SK-N-SH (cell line): ENCODE measurements around the gene GATAD2B. TPM values are rescaled to one million over a fixed set of nuclear protein-coding genes. Genes with fewer than 3 reads are reported as not detected.

Experiments
- CTCF ChIA-PET: fragments of 300-600, 350-600 bp; formaldehyde crosslinking; extraction: SDS; loops from one replicate; lab custom pipeline; 2021; lab: Yijun Ruan, JAX
- POLR2A ChIA-PET: fragments of 350-600 bp; sonication (Branson Sonifier 250); formaldehyde crosslinking; extraction: SDS; loops from one replicate; lab custom pipeline; 2020; ENCODE audit warnings: antibody characterized with exemption, inconsistent platforms; lab: Yijun Ruan, JAX
- DNase-seq: peaks from one replicate; pipeline ENCODE4 v3.0.0; 2012
- H2AFZ ChIP-seq: fragments of 200-600 bp; sonication (generic); 2 replicates; pipeline ENCODE4 v1.8.1; 2016; ENCODE audit warnings: antibody characterized with exemption, mild to moderate bottlenecking, low read depth
- H3F3A ChIP-seq: fragments of 200-600 bp; sonication (generic); replicated peaks from 2 replicates; pipeline ENCODE3; 2016; ENCODE audit warnings: antibody characterized with exemption, mild to moderate bottlenecking; ENCODE audit not compliant: insufficient read depth
- H3K27ac ChIP-seq, 2 experiments: fragments of 200-500 bp in 1 of 2; fragments of 200-600 bp in 1 of 2; sonication (Bioruptor generic) in 1 of 2; sonication (generic), shearing (Covaris generic) in 1 of 2; 2 replicates each; pipeline versions ENCODE4 v1.5.1 to v1.6.1; 2014 to 2016; ENCODE audit warnings: low read depth in 2 of 2, inconsistent platforms in 1 of 2, low read length in 1 of 2, mild to moderate bottlenecking in 1 of 2, mixed read lengths in 1 of 2
- H3K27me3 ChIP-seq: fragments of 200-600 bp; sonication (generic), shearing (Covaris generic); 2 replicates; pipeline ENCODE4 v1.6.1; 2016; ENCODE audit warnings: mixed run types; ENCODE audit not compliant: insufficient read depth
- H3K36me3 ChIP-seq, 2 experiments: fragments of 200-500 bp in 1 of 2; fragments of 200-600 bp in 1 of 2; sonication (Bioruptor generic) in 1 of 2; sonication (generic) in 1 of 2; replicated peaks in 1 of 2; 2 replicates each; pipeline versions ENCODE3 to v1.5.1; 2014 to 2016; ENCODE audit warnings: low read length in 1 of 2, mild to moderate bottlenecking in 1 of 2; ENCODE audit not compliant: insufficient read depth in 2 of 2, control insufficient read depth in 1 of 2
- H3K4me1 ChIP-seq, 2 experiments: fragments of 200-500 bp in 1 of 2; fragments of 200-600 bp in 1 of 2; sonication (Bioruptor generic) in 1 of 2; sonication (generic), shearing (Covaris generic) in 1 of 2; 2 replicates each; pipeline versions ENCODE4 v1.5.1 to v1.6.1; 2014 to 2016; ENCODE audit warnings: low read depth in 1 of 2, low read length in 1 of 2, mixed run types in 1 of 2; ENCODE audit not compliant: insufficient read depth in 2 of 2, control insufficient read depth in 1 of 2
- H3K4me2 ChIP-seq: fragments of 200-600 bp; sonication (generic), shearing (Covaris generic); 2 replicates; pipeline ENCODE4 v1.6.1; 2017; ENCODE audit warnings: mixed run types
- H3K4me3 ChIP-seq, 2 experiments: fragments of 200-500 bp in 1 of 2; fragments of 200-600 bp in 1 of 2; sonication (Bioruptor generic) in 1 of 2; sonication (generic), shearing (Covaris generic) in 1 of 2; 2 replicates each; pipeline versions ENCODE4 v1.5.1 to v1.8.1; 2014 to 2016; ENCODE audit warnings: low read depth in 2 of 2, inconsistent platforms in 1 of 2, low read length in 1 of 2, mild to moderate bottlenecking in 1 of 2, mixed read lengths in 1 of 2, moderate library complexity in 1 of 2
- H3K79me2 ChIP-seq: fragments of 200-600 bp; sonication (generic); 2 replicates; pipeline ENCODE4 v1.8.1; 2017; ENCODE audit warnings: mild to moderate bottlenecking; ENCODE audit not compliant: insufficient read depth
- H3K9ac ChIP-seq: fragments of 200-600 bp; sonication (generic); 2 replicates; pipeline ENCODE4 v1.6.1; 2017; ENCODE audit warnings: mixed run types
- H3K9me2 ChIP-seq: fragments of 200-600 bp; sonication (generic); 2 replicates; pipeline ENCODE4 v1.6.1; 2017; ENCODE audit warnings: mixed run types
- H3K9me3 ChIP-seq: fragments of 200-600 bp; sonication (generic); 2 replicates; pipeline ENCODE4 v1.6.1; 2017; ENCODE audit warnings: mixed run types, mild to moderate bottlenecking, moderate library complexity
- H4K20me1 ChIP-seq: fragments of 200-600 bp; sonication (generic); 2 replicates; pipeline ENCODE4 v1.6.1; 2017; ENCODE audit warnings: mild to moderate bottlenecking, mixed run types; ENCODE audit not compliant: insufficient read depth
- CTCF ChIP-seq: fragments of 200-600 bp; sonication (generic); IDR thresholded peaks from 2 replicates; pipeline ENCODE4 v1.6.1; 2017; ENCODE audit warnings: antibody characterized with exemption, mild to moderate bottlenecking, moderate library complexity
- ELF1 ChIP-seq: IDR thresholded peaks from 2 replicates; pipeline ENCODE4 v1.4.0; 2012
- EP300 ChIP-seq, 2 experiments: IDR thresholded peaks; 2 replicates each; pipeline versions ENCODE4 v1.4.0 to v1.6.1; 2012; ENCODE audit warnings: borderline replicate concordance in 1 of 2, low read depth in 1 of 2, low read length in 1 of 2
- FOXJ3 ChIP-seq: sonication (generic); formaldehyde crosslinking; IDR thresholded peaks from 2 replicates; pipeline ENCODE4 v1.5.1; 2020; ENCODE audit warnings: mild to moderate bottlenecking, missing genetic modification reagents
- FOXM1 ChIP-seq: IDR thresholded peaks from 2 replicates; pipeline ENCODE4 v1.4.0; 2012; ENCODE audit warnings: low read depth, mild to moderate bottlenecking
- GATA2 ChIP-seq: sonication (generic); formaldehyde crosslinking; IDR thresholded peaks from 2 replicates; pipeline ENCODE4 v1.5.0; 2020; ENCODE audit warnings: mild to moderate bottlenecking, missing genetic modification reagents
- JUND ChIP-seq: IDR thresholded peaks from 2 replicates; pipeline ENCODE4 v1.4.0; 2012
- MEF2A ChIP-seq: IDR thresholded peaks from 2 replicates; pipeline ENCODE4 v1.4.0; 2012; ENCODE audit warnings: low read depth, borderline replicate concordance
- MXI1 ChIP-seq: IDR thresholded peaks from 2 replicates; pipeline ENCODE4 v1.6.1; 2012; ENCODE audit warnings: mild to moderate bottlenecking, low read depth, low read length, improper control_type of control experiment
- POLR2AphosphoS5 ChIP-seq: IDR thresholded peaks from 2 replicates; pipeline ENCODE4 v1.6.1; 2012; ENCODE audit warnings: low read depth, low read length
- REST ChIP-seq: IDR thresholded peaks from 2 replicates; pipeline ENCODE4 v1.6.1; 2012; ENCODE audit warnings: mild to moderate bottlenecking, low read depth, low read length, moderate library complexity
- RFX5 ChIP-seq: IDR thresholded peaks from 2 replicates; pipeline ENCODE4 v1.6.1; 2012; ENCODE audit warnings: mild to moderate bottlenecking, improper control_type of control experiment, low read length
- SIN3A ChIP-seq: IDR thresholded peaks from 2 replicates; pipeline ENCODE4 v1.6.1; 2012; ENCODE audit warnings: low read depth, mild to moderate bottlenecking, low read length, moderate library complexity, borderline replicate concordance
- USF1 ChIP-seq: IDR thresholded peaks from 2 replicates; pipeline ENCODE4 v1.4.0; 2012; ENCODE audit warnings: low read depth, borderline replicate concordance
- YY1 ChIP-seq: IDR thresholded peaks from 2 replicates; pipeline ENCODE4 v1.4.0; 2012; ENCODE audit warnings: low read depth, mild to moderate bottlenecking
- ZBTB33 ChIP-seq: IDR thresholded peaks from 2 replicates; pipeline ENCODE4 v1.4.0; 2012; ENCODE audit warnings: low read depth, borderline replicate concordance
- WGBS: methylation state at CpG from one replicate; pipeline ENCODE4 v1.1.6; 2017; ENCODE audit warnings: low lambda C conversion rate; 5-methylcytosine and 5-hydroxymethylcytosine counted together
- polyA plus RNA-seq, 3 experiments: library from polyadenylated mRNA; depleted of rRNA; stranded (reverse); fragments of >200 nt; gene quantifications; 2 replicates each; pipeline ENCODE4 v1.2.3, GENCODE V29; 2012

The GATAD2B gene
- polyA plus RNA-seq, 1 of the 3 experiments (the other 2 are of a cell fraction) = 2.8 TPM

- no peak for TF ChIP-seq POLR2AphosphoS5
- TF ChIP-seq ELF1 = no peak
- TF ChIP-seq RFX5 = no peak
- no peak for TF ChIP-seq FOXM1
- TF ChIP-seq MXI1 = no peak
- TF ChIP-seq JUND = no peak
- TF ChIP-seq FOXJ3 (CRISPR knock-in tag) = no peak
- no peak for TF ChIP-seq GATA2
- H3F3A ChIP-seq = no peaks in the 10 kb centered on the region
- H4K20me1 ChIP-seq = peaks cover 21% of the 10 kb centered on the region
- ChIA-PET POLR2A (no interaction called here), CTCF (no interaction called here)
- no peak overlapping the region for H3K4me2 ChIP-seq
- peaks cover 0 to 17% of the 10 kb centered on the region in 2 experiments for H3K36me3 ChIP-seq
- H3K27ac ChIP-seq = no peak overlapping the region
- DNase-seq = no peak
- H3K9ac ChIP-seq = no peak overlapping the region
- H3K27me3 ChIP-seq = no peaks in the 10 kb centered on the region
- no peaks in the 10 kb centered on the region for H3K4me1 ChIP-seq
- no peak overlapping the region for H3K4me3 ChIP-seq
- H3K9me2 ChIP-seq = no peaks in the 10 kb centered on the region
- H3K79me2 ChIP-seq = peaks cover 33% of the 10 kb centered on the region
- H3K9me3 ChIP-seq = no peaks in the 10 kb centered on the region
- WGBS = 97% methylated on average over 2 of the region's 2 CpGs
- H2AFZ ChIP-seq = no peak overlapping the region
These were observed 65.3 kb downstream of the GATAD2B start for GRCh38 chr1:153857505-153857904.

- no peak for DNase-seq
- H3K27ac ChIP-seq = no peak overlapping the region
- TF ChIP-seq RFX5 (no peak), JUND (no peak), YY1 (no peak), USF1 (no peak), ELF1 (no peak), CTCF (no peak), MEF2A (no peak), SIN3A (no peak), POLR2AphosphoS5 (no peak), EP300 (IDR thresholded peaks at IDR 0.05; ENCODE audit: borderline replicate concordance in 1 of 2, low read depth in 1 of 2, low read length in 1 of 2) (no peak), ZBTB33 (no peak), REST (no peak)
- POLR2A ChIA-PET = no interaction called here
- no peaks in the 10 kb centered on the region for H3F3A ChIP-seq
- H3K36me3 ChIP-seq = peaks cover 0 to 17% of the 10 kb centered on the region in 2 experiments
- H3K4me2 ChIP-seq = no peak overlapping the region
- CTCF ChIA-PET = no interaction called here
- H3K4me3 ChIP-seq = no peak overlapping the region
- peaks cover 25% of the 10 kb centered on the region for H3K79me2 ChIP-seq
- H3K9ac ChIP-seq = no peak overlapping the region
- H3K27me3 ChIP-seq = no peaks in the 10 kb centered on the region
- no peaks in the 10 kb centered on the region for H3K9me3 ChIP-seq
- H2AFZ ChIP-seq = no peak overlapping the region
- H3K9me2 ChIP-seq = no peaks in the 10 kb centered on the region
- H4K20me1 ChIP-seq = peaks cover 17% of the 10 kb centered on the region; the same call in 1 of the 2 replicates
- no peaks in the 10 kb centered on the region for H3K4me1 ChIP-seq
These were observed 66.0 kb downstream of the GATAD2B start for GRCh38 chr1:153856763-153857162.
